HG03039 (cell line): ENCODE data around the gene GZMM.

ENCODE experiments used
- ATAC-seq: cut with Tn5 transposase; IDR thresholded peaks from one replicate; pipeline ENCODE4 v1.9.1; 2021; ENCODE audit warnings: mild to moderate bottlenecking, moderate library complexity; ENCODE audit not compliant: unreplicated experiment

GZMM gene

DNA sequence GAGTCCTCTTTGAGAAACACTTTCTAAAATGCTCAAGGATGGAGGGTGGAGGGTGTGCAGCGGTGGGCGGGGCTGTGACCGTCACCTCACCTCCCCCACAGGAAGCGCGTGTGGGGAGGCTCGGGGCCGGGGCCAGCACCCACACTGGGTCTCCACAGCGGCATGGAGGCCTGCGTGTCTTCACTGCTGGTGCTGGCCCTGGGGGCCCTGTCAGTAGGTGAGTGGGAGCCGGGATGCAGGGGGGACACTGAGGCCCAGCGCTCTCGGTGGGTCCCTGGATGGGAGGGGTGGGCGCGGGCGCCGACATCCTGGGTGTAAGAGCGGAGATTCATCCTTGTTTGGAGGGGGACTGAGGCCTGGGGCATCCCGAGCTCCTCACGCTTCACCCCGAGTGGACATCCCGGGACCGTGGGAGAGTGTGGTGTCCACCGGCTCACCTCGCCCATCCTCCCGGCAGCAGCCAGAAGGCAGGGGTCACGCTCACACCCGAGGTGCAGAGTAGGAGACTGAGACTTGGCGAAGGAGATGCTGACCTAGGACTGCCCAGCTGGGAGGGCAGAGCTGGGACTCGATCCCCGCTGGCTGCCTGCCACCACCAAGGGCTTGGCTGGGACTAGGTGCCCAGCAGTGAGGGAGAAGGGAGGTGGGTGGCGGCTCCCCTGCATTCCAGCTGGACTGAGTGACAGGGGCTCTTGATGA, at the start of gene GZMM:
TSS of gene GZMM (plus strand) at position 144 of the 699 bp plus-strand sequence. CDS start at position 163, 19 bp downstream.
- no peak for ATAC-seq

DNA sequence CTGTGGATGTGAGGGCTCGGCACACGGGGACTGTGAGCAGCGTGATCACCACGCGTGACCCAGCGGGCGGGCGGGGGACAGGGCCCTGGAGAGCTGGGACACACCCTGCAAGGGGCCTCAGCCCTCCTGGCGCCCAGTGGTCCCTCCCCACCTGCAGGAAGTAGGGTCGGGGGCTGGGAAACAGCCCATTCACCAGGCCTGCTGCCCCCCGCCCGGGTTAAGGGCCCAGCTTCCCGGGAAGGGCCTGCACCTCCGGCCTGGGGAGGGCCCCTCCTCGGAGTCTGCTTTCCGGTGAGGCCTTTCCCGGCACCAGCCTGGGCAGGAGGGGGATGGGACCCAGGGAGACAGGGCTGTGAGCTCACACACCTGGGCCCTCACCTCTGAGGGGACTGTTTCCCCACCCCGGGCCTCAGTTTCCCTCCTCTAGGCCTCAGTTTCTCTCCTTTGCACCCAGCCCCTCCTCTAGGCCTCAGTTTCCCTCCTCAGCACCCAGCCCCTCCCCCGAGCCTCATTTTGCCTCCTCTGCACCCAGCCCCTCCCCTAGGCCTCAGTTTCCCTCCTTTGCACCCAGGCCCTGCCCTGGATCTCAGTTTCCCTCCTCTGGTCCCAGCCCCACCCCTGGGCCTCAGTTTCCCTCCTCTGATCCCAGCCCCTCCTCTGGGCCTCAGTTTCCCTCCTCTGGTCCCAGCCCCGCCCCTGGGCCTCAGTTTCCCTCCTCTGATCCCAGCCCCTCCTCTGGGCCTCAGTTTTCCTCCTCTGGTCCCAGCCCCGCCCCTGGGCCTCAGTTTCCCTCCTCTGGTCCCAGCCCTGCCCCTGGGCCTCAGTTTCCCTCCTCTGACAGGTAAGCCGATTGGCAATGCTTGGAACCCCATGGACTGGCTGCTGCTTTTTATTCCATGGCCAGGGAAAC, 49.4 kb upstream of the GZMM start:
- no peak for ATAC-seq

DNA sequence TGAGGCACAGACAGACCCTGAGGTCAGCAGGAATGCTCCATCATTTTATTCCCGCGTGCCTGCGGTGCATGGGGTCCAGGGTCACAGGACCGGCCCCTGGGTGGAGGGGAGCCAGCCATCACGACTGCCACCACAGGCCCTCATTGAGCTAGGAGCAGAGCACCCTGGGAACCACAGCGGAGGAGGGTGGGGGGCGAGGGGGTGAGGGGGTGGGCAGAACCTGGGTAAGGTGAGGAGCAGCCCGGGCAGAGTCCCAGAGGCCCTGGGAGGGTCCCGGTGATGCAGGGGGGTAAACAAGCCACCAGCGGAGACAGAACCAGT, 48.8 kb upstream of the GZMM start:
- ATAC-seq: no peak

DNA sequence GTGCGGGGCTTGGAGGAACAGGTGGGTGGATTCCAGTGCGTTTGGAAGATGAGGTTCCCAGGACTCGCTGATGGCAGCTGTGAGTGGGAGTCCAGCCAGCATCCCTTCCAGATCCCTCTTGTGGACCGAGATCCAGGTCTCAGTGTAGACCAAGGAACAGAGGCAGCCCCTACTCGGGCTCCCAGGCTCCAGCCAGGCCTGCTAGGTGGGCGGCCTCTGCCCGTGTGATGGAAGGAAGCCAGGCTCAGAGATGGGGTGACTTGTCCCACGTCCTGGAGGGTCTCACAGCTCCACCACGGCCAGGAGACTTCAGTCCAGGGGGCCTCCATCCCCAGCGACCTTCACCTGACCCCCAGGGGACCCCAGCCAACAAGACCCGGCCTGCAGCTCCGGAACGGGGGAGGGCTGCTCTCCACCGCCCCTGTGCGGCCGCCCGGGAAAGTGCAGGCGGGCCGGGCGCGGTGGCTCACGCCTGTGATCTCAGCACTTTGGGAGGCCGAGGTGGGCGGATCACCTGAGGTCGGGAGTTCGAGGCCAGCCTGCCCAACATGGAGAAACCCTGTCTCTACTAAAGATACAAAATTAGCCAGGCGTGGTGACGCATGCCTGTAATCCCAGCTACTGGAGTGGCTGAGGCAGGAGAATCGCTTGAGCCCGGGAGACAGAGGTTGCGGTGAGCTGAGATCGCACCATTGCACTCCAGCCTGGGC, 48.3 kb upstream of the GZMM start:
- ATAC-seq: no peak

DNA sequence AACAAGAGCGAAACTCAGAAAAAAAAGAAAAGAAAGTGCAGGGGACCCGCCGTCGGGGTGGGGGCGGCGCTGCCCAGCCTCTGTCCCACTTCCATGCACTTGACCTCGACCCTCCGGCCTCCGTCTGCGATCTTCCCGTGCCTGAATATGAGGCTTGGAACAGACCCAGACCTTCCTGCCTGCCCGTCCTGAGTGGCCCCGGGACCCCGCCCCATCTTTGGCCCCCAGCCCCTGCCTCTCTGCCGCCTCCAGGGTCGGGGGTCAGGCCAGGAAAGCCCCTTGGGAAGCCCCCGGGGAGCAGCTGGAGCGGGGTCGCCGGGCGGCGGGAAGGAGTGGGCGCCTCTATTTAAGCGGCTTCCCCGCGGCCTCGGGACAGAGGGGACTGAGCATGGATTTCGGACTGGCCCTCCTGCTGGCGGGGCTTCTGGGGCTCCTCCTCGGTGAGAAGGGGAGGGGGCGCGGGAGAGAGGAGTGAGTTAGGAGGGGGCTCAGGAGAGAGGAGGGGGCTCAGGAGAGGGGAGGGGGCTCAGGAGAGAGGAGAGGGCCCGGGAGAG, 47.7 kb upstream of the GZMM start, which contains the start of gene MADCAM1:
TSS of gene MADCAM1 (plus strand) at position 375 of the 554 bp plus-strand sequence. CDS start at position 389, 14 bp downstream.
- no peak for ATAC-seq

DNA sequence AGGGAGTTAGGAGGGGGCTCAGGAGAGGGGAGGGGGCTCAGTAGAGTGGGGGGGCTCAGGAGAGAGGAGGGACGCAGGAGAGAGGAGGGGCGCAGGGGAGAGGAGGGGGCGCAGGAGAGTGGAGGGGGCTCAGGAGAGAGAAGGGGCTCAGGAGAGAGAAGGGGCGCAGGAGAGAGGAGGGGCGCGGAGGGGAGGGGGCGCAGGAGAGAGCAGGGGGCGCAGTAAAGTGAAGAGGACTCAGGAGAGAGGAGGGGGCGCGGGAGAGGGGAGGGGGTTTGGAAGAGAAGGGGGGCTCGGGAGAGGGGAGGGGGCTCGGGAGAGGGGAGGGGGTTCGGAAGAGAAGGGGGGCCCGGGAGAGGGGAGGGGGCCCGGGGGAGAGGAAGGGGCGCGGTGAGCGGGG, 46.9 kb upstream of the GZMM start:
- no peak for ATAC-seq

DNA sequence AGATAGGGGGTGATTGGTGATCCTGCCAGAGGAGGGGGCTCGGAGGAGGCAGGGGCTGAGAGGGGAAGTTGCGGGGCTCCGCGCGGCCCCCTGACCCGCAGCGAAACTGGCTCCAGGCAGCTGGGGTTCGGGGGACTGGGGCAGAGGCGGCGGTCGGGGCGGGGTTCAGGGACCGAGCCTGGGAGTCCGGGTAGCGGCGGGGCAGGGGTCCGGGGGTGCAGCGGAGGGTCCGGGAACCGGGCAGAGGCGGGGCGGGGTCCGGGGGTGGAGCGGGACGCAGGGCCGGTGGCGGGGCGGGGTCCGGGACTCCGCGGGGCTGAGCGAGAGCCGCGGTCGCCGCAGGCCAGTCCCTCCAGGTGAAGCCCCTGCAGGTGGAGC, 46.4 kb upstream of the GZMM start:
- ATAC-seq: no peak

DNA sequence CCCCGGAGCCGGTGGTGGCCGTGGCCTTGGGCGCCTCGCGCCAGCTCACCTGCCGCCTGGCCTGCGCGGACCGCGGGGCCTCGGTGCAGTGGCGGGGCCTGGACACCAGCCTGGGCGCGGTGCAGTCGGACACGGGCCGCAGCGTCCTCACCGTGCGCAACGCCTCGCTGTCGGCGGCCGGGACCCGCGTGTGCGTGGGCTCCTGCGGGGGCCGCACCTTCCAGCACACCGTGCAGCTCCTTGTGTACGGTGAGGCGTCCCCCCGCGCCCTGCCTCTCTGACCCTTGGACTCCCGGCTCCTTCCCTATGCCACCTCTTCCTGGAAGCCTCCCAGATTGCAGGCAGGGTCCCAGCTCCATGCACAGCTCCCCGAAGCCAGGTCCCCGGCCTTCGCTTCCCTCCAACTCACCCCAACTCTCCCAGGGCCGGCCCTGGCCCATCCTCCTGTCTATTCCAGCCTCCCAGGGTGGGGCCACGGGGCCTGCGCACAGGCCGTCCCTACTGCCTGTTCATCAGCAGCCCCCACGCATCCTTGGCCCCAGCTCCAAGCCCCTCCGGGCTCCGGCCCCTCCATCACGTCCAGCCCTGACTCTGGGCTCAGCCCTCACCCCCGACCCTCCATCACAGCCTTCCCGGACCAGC, 45.9 kb upstream of the GZMM start:
- ATAC-seq: no peak

DNA sequence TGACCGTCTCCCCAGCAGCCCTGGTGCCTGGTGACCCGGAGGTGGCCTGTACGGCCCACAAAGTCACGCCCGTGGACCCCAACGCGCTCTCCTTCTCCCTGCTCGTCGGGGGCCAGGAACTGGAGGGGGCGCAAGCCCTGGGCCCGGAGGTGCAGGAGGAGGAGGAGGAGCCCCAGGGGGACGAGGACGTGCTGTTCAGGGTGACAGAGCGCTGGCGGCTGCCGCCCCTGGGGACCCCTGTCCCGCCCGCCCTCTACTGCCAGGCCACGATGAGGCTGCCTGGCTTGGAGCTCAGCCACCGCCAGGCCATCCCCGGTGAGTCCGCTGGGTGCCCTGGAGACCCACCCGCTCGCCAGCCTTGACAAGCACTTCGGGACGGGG, 45.4 kb upstream of the GZMM start:
- no peak for ATAC-seq

DNA sequence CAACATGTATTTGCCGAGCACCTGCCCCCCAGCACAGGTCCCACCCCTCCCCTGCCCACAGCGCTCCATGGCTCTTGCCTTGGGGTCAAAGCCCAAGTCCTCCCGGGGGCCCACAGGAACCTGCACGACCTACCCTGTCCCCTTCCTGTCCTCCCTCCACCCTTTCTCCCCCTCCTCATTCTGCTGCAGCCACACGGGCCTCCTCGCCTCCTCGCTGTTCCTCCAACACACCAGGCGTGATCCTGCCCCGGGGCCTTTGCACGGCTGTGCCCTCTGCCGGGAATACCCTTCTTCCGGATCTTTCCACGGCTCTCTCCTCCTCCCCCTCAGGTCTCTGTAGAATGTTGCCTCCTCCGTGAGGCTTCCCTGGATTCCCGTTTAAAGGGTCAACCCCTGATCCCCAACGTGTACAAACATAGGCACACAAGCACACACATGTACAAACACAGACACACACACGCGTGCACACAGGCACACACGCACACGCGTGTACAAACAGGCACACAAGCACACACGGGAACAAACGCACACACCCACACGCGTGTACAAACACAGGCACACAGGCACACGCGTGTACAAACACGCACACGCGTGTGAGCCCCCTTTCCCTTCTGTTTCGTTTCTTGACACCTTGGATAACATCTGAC, 44.8 kb upstream of the GZMM start:
- no peak for ATAC-seq

DNA sequence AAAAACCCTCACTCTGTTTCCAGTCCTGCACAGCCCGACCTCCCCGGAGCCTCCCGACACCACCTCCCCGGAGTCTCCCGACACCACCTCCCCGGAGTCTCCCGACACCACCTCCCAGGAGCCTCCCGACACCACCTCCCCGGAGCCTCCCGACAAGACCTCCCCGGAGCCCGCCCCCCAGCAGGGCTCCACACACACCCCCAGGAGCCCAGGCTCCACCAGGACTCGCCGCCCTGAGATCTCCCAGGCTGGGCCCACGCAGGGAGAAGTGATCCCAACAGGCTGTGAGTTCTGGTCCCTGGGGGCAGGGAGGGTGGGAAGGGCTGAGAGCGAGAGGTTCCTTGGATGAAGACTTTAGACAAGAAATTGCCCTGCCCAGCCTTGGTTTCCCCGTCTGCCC, 42.2 kb upstream of the GZMM start:
- no peak for ATAC-seq

DNA sequence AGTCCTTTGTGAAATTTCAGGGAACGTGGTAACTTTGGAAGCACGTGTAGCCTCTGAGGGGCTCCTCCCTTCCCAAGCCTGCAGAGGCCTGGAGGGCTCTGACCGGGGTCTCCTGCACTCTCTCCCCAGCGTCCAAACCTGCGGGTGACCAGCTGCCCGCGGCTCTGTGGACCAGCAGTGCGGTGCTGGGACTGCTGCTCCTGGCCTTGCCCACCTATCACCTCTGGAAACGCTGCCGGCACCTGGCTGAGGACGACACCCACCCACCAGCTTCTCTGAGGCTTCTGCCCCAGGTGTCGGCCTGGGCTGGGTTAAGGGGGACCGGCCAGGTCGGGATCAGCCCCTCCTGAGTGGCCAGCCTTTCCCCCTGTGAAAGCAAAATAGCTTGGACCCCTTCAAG, 39.2 kb upstream of the GZMM start:
- no peak for ATAC-seq

DNA sequence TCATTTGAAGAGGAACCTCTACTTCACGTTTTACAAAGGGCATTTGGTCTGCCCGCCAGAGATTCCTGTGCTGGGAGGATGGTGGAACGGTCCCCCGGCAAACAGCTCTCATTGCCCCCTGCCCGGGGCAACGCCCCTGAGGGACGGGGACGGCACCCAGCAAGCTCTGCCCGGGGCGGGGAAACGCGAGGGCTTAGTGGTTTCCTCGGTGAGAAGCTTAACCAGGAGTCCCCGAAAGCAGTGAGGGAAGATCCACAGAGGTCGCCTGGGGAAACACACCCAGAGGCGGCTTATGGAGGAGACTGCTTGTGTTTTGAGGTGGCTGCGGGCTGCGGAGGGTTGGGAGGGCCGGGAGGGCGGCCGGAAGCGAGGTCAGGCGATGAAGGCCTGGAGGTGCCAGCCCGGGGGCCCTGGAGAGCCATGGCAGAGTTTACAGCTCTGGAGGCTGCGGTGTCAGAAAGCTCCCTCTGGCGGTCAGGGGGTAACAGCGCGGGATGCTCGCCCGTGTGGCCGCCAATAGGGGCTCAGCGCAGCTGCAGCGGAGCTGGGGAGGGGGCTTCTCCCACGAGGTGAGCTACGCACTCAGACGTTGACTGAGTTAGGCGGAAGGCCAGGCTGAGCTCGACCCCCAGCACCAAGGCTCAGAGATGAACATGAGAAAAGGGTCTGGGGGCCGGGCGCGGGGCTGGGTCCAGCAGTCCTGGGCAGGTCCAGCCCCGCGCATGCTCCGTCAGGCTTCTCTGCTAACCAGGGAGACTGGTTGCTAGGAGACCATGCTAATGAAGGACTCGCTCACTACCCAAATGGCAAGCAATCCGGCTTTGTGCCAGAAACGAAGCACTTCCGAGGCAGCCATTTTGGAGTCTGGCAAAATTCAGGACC, 37.2 kb upstream of the GZMM start:
- peak; percentile 52 for ATAC-seq

DNA sequence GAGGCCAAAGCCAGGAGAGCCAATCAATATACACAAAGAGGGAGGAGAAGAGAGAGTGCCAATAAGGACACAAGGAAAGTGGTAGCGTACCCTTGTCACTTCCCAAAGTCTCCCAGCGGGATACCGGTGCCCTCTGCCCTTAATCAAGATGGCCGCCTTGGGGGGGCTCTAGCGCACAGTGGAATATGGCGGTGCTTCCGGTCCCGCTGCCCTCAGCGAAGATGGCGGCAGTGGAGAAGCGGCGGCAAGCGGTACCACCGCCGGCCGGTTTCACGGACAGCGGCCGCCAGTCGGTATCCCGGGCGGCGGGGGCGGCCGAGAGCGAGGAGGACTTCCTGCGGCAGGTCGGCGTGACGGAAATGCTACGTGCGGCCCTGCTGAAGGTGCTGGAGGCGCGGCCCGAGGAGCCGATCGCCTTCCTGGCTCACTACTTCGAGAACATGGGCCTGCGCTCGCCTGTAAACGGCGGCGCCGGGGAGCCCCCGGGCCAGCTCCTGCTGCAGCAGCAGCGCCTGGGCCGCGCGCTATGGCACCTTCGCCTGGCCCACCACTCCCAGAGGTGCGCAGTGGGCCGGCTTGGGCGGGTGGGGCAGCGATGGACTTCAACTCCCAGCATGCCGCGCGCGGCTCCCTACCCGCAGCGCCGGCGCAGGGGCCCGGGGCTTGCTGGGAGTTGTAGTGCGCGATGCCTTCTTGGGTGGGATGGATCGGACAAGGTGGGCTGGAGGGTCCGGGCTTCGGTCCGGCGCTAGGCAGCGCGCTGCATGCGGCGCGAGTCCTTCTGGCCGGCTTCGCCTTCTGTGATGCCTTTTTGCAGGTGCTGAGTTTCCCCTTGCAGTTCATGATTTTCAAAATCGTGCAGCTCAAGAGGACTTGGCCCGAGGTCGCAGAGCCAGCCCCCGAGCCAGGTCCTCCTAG, 36.3 kb upstream of the GZMM start, which contains the start of gene TPGS1:
TSS of gene TPGS1 (plus strand) at position 212 of the 918 bp plus-strand sequence. CDS start at position 222, 10 bp downstream.
- ATAC-seq: peak; percentile 45

DNA sequence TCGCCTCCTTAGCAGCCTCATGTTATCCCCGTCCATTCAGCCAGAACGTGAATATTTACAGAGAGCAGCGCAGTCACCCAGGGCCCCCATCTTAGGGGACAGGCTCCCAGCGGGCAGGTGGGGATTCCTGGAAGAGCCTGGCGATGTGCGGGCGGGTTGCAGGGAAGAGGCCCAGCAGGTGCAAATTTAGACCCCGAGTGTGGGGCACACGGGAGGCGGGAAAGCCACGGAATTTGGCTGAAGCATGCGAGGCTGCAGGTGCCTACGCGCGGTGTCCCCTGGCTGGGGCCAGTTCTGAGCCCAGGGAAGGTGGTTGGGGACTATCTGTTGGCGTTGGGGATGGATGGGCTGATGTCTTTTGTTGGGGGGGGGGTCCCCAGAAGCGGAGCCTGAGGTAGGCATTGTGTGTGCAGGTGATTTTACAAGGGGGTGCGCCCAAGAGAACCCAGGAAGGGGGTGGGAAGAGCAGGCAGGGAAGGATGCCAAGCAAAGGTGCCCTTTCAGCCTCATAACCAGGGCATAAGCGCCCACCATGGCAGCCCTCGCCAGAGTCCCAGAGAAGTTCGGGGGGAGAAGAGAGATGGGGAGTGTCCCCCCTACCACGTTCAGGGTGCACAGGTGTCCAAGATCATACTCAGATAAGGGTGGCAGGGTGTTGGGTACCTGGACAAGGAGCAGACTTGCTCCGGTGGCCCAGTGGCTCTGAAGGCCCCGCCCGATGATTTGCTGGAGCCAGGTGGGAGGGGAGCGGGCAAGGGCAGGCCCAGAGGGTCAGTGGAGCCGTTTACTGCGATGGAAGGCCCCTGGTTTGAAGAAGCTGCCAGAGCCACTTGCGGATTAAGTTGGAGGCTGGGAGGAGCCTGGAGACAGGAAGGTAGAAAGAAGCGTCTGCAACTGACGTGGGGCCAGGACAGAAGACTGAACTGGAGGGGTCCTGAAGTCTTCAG, 35.4 kb upstream of the GZMM start:
- ATAC-seq: no peak

DNA sequence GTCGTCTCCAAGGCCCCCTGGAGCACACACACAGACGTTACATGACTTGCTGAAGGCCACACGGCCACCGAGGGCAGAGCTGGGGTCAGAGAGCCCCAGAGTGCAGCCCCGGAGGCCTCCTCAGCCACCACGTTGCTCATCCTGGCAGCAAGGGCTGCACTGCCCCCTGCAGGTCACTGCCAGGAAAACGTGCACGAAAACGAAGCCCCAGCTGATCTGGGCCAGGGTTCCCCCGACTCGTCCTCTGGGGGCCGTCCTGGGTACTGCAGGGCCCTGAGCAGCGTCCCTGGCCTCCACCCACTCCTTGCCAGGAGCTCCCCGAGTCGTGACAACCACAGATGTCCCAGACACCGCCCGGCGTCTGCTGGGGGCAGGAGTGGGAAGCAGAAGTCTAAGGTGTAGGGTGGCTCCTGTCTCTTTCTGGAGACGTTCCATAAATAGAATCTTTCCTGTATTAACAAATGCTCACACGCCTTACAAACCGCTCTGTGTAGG, 33.2 kb upstream of the GZMM start:
- no peak for ATAC-seq
